Naive thymus-derived CD4-positive, alpha-beta T cell (primary cell): ENCODE data around the gene CLIP4. TPM values are rescaled to one million over a fixed set of nuclear protein-coding genes. Genes with fewer than 3 reads are reported as not detected.

Experiments
- ATAC-seq: fragments of 150-1000 bp; cut with Tn5 transposase; 2 replicates; pipeline ENCODE4 v1.10.0; 2021; ENCODE audit warnings: mild to moderate bottlenecking, moderate library complexity
- CTCF ChIA-PET: fragments of 350-600 bp; sonication (Branson Sonifier 250); formaldehyde crosslinking; loops from one replicate; lab custom pipeline; 2021; ENCODE audit warnings: antibody characterized with exemption; lab: Charles Lee
- POLR2A ChIA-PET: fragments of 350-600 bp; sonication (Branson Sonifier 250); formaldehyde crosslinking; loops from one replicate; lab custom pipeline; 2021; ENCODE audit warnings: antibody characterized with exemption, inconsistent platforms; lab: Charles Lee
- DNase-seq, 9 donors: peaks; one replicate each; pipeline versions ENCODE4 v3.0.0 to v3.0.0-alpha.2; 2020 to 2022; ENCODE audit warnings: mixed read lengths in 1 of 9
- H3K27ac ChIP-seq: one replicate; pipeline ENCODE4 v1.7.0; 2013; ENCODE audit warnings: mild to moderate bottlenecking, low read depth, low read length, moderate library complexity
- H3K27me3 ChIP-seq, 2 donors: one replicate each; pipeline ENCODE4 v1.7.0; 2013; ENCODE audit warnings: low read length in 2 of 2, mild to moderate bottlenecking in 2 of 2, moderate library complexity in 2 of 2; ENCODE audit not compliant: control insufficient read depth in 2 of 2, insufficient read depth in 2 of 2
- H3K36me3 ChIP-seq, 3 experiments: 1 replicate in 2 of 3; 2 replicates in 1 of 3; pipeline ENCODE4 v1.7.0; 2013; ENCODE audit warnings: low read length in 3 of 3, mild to moderate bottlenecking in 3 of 3, moderate library complexity in 1 of 3; ENCODE audit not compliant: insufficient read depth in 3 of 3, control insufficient read depth in 2 of 3
- H3K4me1 ChIP-seq, 2 donors: one replicate each; pipeline ENCODE4 v1.7.0; 2013; ENCODE audit warnings: low read length in 2 of 2, mild to moderate bottlenecking in 2 of 2, moderate library complexity in 1 of 2; ENCODE audit not compliant: control insufficient read depth in 2 of 2, insufficient read depth in 2 of 2
- H3K4me3 ChIP-seq: 2 replicates; pipeline ENCODE4 v1.7.0; 2013; ENCODE audit warnings: mild to moderate bottlenecking, low read length
- H3K9me3 ChIP-seq, 3 experiments: 1 replicate in 2 of 3; 2 replicates in 1 of 3; pipeline ENCODE4 v1.7.0; 2013; ENCODE audit warnings: low read length in 3 of 3; ENCODE audit not compliant: control insufficient read depth in 2 of 3
- H3K27ac Mint-ChIP-seq, 9 donors: one replicate each; pipeline ENCODE4 v1.8.0; 2020 to 2022; ENCODE audit warnings: mixed read lengths in 9 of 9, mild to moderate bottlenecking in 8 of 9, moderate library complexity in 5 of 9, inconsistent platforms in 2 of 9
- H3K27me3 Mint-ChIP-seq, 5 donors: one replicate each; pipeline ENCODE4 v1.8.0; 2021 to 2022; ENCODE audit warnings: mixed read lengths in 5 of 5, mild to moderate bottlenecking in 1 of 5
- H3K36me3 Mint-ChIP-seq, 5 donors: one replicate each; pipeline ENCODE4 v1.8.0; 2020 to 2022; ENCODE audit warnings: mixed read lengths in 5 of 5, mild to moderate bottlenecking in 3 of 5, inconsistent platforms in 1 of 5
- H3K4me1 Mint-ChIP-seq, 7 donors: one replicate each; pipeline ENCODE4 v1.8.0; 2020 to 2022; ENCODE audit warnings: mixed read lengths in 7 of 7, mild to moderate bottlenecking in 3 of 7, inconsistent platforms in 1 of 7
- H3K4me3 Mint-ChIP-seq, 10 donors: one replicate each; pipeline ENCODE4 v1.8.0; 2020 to 2022; ENCODE audit warnings: mild to moderate bottlenecking in 10 of 10, mixed read lengths in 10 of 10, moderate library complexity in 6 of 10, inconsistent platforms in 2 of 10
- H3K9me3 Mint-ChIP-seq, 11 donors: one replicate each; pipeline ENCODE4 v1.8.0; 2020 to 2022; ENCODE audit warnings: mixed read lengths in 11 of 11, mild to moderate bottlenecking in 4 of 11, inconsistent platforms in 1 of 11, moderate library complexity in 1 of 11
- intact Hi-C, 2 donors: fragments of 100-400 bp; cut with micrococcal nuclease; formaldehyde crosslinking; loops; one replicate each; pipeline ENCODE4 v1.15.1; 2023
- polyA plus RNA-seq, 2 donors: library from polyadenylated mRNA; unstranded; fragments of 300-500 nt; fragmentation: Illumina TruSeq; gene quantifications; one replicate each; pipeline ENCODE4 v1.2.3, GENCODE V29; 2021
- total RNA-seq, 6 experiments: library from RNA in 5 of 6; stranded (reverse) in 5 of 6; gene quantifications; 1 replicate in 5 of 6; 2 replicates in 1 of 6; pipeline ENCODE4 v1.2.3 and lab custom pipeline; 2021 to 2026

The CLIP4 gene
- total and polyA plus RNA-seq, 7 experiments from 2014 or later = 17.2 to 57.7 (median 45.1) TPM

- peaks cover 0 to 2% (median 0%) of the 10 kb centered on the region in 7 donors for H3K4me1 Mint-ChIP-seq
- H3K4me1 ChIP-seq = no peaks in the 10 kb centered on the region
- no peaks in the 10 kb centered on the region for H3K27me3 ChIP-seq
- ChIA-PET CTCF (no interaction called here), POLR2A (no interaction called here)
- DNase-seq (no peak), ATAC-seq (no peak)
- intact Hi-C loops = no loop called here
- H3K9me3 ChIP-seq = no peaks in the 10 kb centered on the region
- no peak overlapping the region for H3K4me3 Mint-ChIP-seq
- no peaks in the 10 kb centered on the region for H3K36me3 Mint-ChIP-seq
- H3K27ac ChIP-seq = no peak overlapping the region
- H3K4me3 ChIP-seq = no peak overlapping the region
- no peaks in the 10 kb centered on the region for H3K36me3 ChIP-seq
- no peaks in the 10 kb centered on the region for H3K9me3 Mint-ChIP-seq
- peaks cover 4 to 30% (median 26%) of the 10 kb centered on the region in 5 donors for H3K27me3 Mint-ChIP-seq
- no peak overlapping the region for H3K27ac Mint-ChIP-seq
These were observed 123.3 kb downstream of the CLIP4 start for GRCh38 chr2:29238497-29238896.

Other genes with a start within 250 kb of the CLIP4 start
- gene TRMT61B, start 245.1 kb upstream of the CLIP4 start, total RNA-seq = 10 to 100 TPM; 14.8 to 24.5 (median 20.5) TPM
- 10 to 100 TPM; 18.6 to 25.2 TPM for gene TRMT61B, start 245.1 kb upstream of the CLIP4 start, polyA plus RNA-seq
- 10 to 100 TPM; 49.6 to 75.0 (median 63.9) TPM for gene WDR43, start 220.7 kb upstream of the CLIP4 start, total RNA-seq
- gene WDR43, start 220.7 kb upstream of the CLIP4 start, polyA plus RNA-seq = 10 to 100 TPM; 44.4 to 46.6 TPM
- 1 to 10 TPM in 4 of 5 experiments, under 1 TPM in 1; 0.97 to 4.9 (median 1.6) TPM for gene TOGARAM2, start 134.1 kb upstream of the CLIP4 start, total RNA-seq
- gene TOGARAM2, start 134.1 kb upstream of the CLIP4 start, polyA plus RNA-seq = under 1 TPM in 1 of 2 donors, not detected in 1; 0.58 TPM
- gene PCARE, start 40.9 kb upstream of the CLIP4 start, total RNA-seq = not detected
- gene PCARE, start 40.9 kb upstream of the CLIP4 start, polyA plus RNA-seq = not detected